K562 (cell line): ENCODE measurements around the gene PLCB4. TPM values are rescaled to one million over a fixed set of nuclear protein-coding genes. Genes with fewer than 3 reads are reported as not detected.

Experiments
- ATAC-seq: fragments of 200-7000 bp; cut with Tn5 transposase; 3 replicates; pipeline ENCODE4 v1.9.1; 2020; ENCODE audit warnings: moderate library complexity
- BruUV-seq: library from RNA; stranded (reverse); fragments of 400-500 nt; replicated peaks from 2 replicates; lab custom pipeline; 2021; lab: Mats Ljungman, UMichigan
- CTCF ChIA-PET: fragments of 300-600 bp; formaldehyde crosslinking; extraction: SDS; loops from one replicate; lab custom pipeline; 2021; ENCODE audit warnings: low intra/inter-chr PET ratio; lab: Yijun Ruan, JAX
- POLR2A ChIA-PET: fragments of 300-600, 350-650 bp; sonication (Branson Sonifier 250); formaldehyde crosslinking; extraction: SDS; loops from one replicate; lab custom pipeline; 2021; ENCODE audit warnings: antibody characterized with exemption, inconsistent platforms; lab: Yijun Ruan, JAX
- DNase-seq, 4 experiments: peaks; one replicate each; pipeline versions ENCODE4 v3.0.0 to v3.0.0-alpha.2; 2011 to 2018; ENCODE audit warnings: low spot score in 3 of 4, mixed read lengths in 3 of 4; ENCODE audit errors: extremely low read depth in 1 of 4
- FAIRE-seq: peaks from 2 replicates; lab custom pipeline; 2011; peaks lifted over from hg19 to GRCh38; lab: Jason Lieb, UNC
- H2AFZ ChIP-seq: 2 replicates; pipeline ENCODE4 v1.6.0; 2011; ENCODE audit warnings: low read depth, low read length, control low read depth, inconsistent platforms
- H3K27ac ChIP-seq: fragments of 200-600 bp; 3 replicates; pipeline ENCODE4 v1.8.0; 2011; ENCODE audit warnings: low read depth, mild to moderate bottlenecking, control low read depth, inconsistent platforms, low read length, moderate library complexity, mixed read lengths; ENCODE audit errors: extremely low read depth
- H3K27me3 ChIP-seq, 2 experiments: fragments of 300-600 bp in 1 of 2; 2 replicates in 1 of 2; 3 replicates in 1 of 2; pipeline versions ENCODE4 v1.6.0 to v1.8.0; 2011; ENCODE audit warnings: inconsistent platforms in 2 of 2, low read length in 2 of 2, mild to moderate bottlenecking in 1 of 2, mixed read lengths in 1 of 2, moderate library complexity in 1 of 2; ENCODE audit not compliant: control insufficient read depth in 2 of 2, insufficient read depth in 2 of 2
- H3K36me3 ChIP-seq: fragments of 300-600 bp; 3 replicates; pipeline ENCODE4 v1.8.0; 2011; ENCODE audit warnings: mild to moderate bottlenecking, low read length, inconsistent platforms; ENCODE audit not compliant: control insufficient read depth, insufficient read depth
- H3K4me1 ChIP-seq, 2 experiments: fragments of 200-600 bp in 1 of 2; replicated peaks in 1 of 2; 2 replicates in 1 of 2; 3 replicates in 1 of 2; pipeline versions ENCODE4 v1.5.1 to v1.8.0; 2011; ENCODE audit warnings: inconsistent platforms in 2 of 2, low read length in 2 of 2, mild to moderate bottlenecking in 1 of 2, mixed read lengths in 1 of 2, moderate library complexity in 1 of 2; ENCODE audit not compliant: control insufficient read depth in 2 of 2, insufficient read depth in 2 of 2
- H3K4me2 ChIP-seq: 2 replicates; pipeline ENCODE4 v1.6.1; 2011; ENCODE audit warnings: low read length, control low read depth, inconsistent platforms, mixed read lengths; ENCODE audit not compliant: insufficient read depth
- H3K4me3 ChIP-seq: fragments of 200-600 bp; sonication (generic), shearing (Covaris generic); 2 replicates; pipeline ENCODE4 v1.5.1; 2016; ENCODE audit warnings: control low read depth, inconsistent platforms
- H3K79me2 ChIP-seq: fragments of 200-600 bp; 3 replicates; pipeline ENCODE4 v1.8.0; 2011; ENCODE audit warnings: low read length, inconsistent platforms; ENCODE audit not compliant: control insufficient read depth, insufficient read depth
- H3K9ac ChIP-seq, 2 experiments: 2 replicates each; pipeline versions ENCODE4 v1.6.0 to v1.6.1; 2011; ENCODE audit warnings: low read depth in 2 of 2, low read length in 2 of 2, control low read depth in 1 of 2, inconsistent platforms in 1 of 2, mild to moderate bottlenecking in 1 of 2, mixed read lengths in 1 of 2; ENCODE audit not compliant: insufficient read depth in 1 of 2
- H3K9me1 ChIP-seq: one replicate; pipeline ENCODE4 v1.6.0; 2011; ENCODE audit warnings: inconsistent platforms, mild to moderate bottlenecking, low read length, moderate library complexity; ENCODE audit not compliant: control insufficient read depth, insufficient read depth
- H3K9me3 ChIP-seq: replicated peaks from 2 replicates; pipeline ENCODE4 v1.5.1; 2011; ENCODE audit warnings: low read depth, low read length, inconsistent platforms; ENCODE audit not compliant: control insufficient read depth, insufficient read depth
- H4K20me1 ChIP-seq: replicated peaks from 2 replicates; pipeline ENCODE4 v1.6.1; 2011; ENCODE audit warnings: low read length, inconsistent platforms, mixed read lengths; ENCODE audit not compliant: control insufficient read depth, insufficient read depth
- BCLAF1 ChIP-seq, 2 experiments: fragments of 450-650 bp in 1 of 2; IDR thresholded peaks; 2 replicates each; pipeline ENCODE4 v1.6.1; 2011 to 2017; ENCODE audit warnings: low read depth in 2 of 2, antibody characterized with exemption in 1 of 2, borderline replicate concordance in 1 of 2, low read length in 1 of 2, mild to moderate bottlenecking in 1 of 2, mixed read lengths in 1 of 2; ENCODE audit not compliant: control insufficient read depth in 1 of 2
- CTCFL ChIP-seq: IDR thresholded peaks from 2 replicates; pipeline ENCODE4 v1.6.1; 2011; ENCODE audit warnings: borderline replicate concordance, low read depth, mild to moderate bottlenecking, moderate library complexity, low read length; ENCODE audit not compliant: insufficient read depth, poor library complexity, severe bottlenecking
- SMAD2 ChIP-seq: fragments of 150-350 bp; IDR thresholded peaks from 2 replicates; pipeline ENCODE4 v1.6.1; 2014; ENCODE audit warnings: low read depth, mild to moderate bottlenecking, low read length
- SP2 ChIP-seq: IDR thresholded peaks from 2 replicates; pipeline ENCODE4 v1.6.1; 2011; ENCODE audit warnings: mild to moderate bottlenecking, low read depth, low read length, moderate library complexity; ENCODE audit not compliant: poor library complexity, severe bottlenecking; ENCODE audit errors: extremely low read depth
- VEZF1 ChIP-seq: fragments of 200-800 bp; sonication (Bioruptor generic); IDR thresholded peaks from 2 replicates; pipeline ENCODE4 v1.6.1; 2017; ENCODE audit warnings: missing genetic modification characterization, missing compliant biosample characterization
- ZBTB43 ChIP-seq: sonication (generic); formaldehyde crosslinking; IDR thresholded peaks from 2 replicates; pipeline ENCODE4 v1.8.0; 2023; ENCODE audit warnings: mild to moderate bottlenecking, missing genetic modification reagents
- WGBS: fragments of 100-300 bp; shearing (Covaris generic); methylation state at CpG from one replicate; pipeline ENCODE4 v1.1.6; 2016; ENCODE audit warnings: low coverage, mixed read lengths; ENCODE audit not compliant: insufficient coverage; ENCODE audit errors: missing lambda C conversion rate; 5-methylcytosine and 5-hydroxymethylcytosine counted together
- in situ Hi-C: fragments of 300-500 bp; cut with MboI; formaldehyde crosslinking; loops from 4 replicates; pipeline ENCODE4 v1.15.0; 2018; ENCODE audit warnings: inconsistent platforms, mixed read lengths
- intact Hi-C: fragments of 100-400 bp; cut with micrococcal nuclease; formaldehyde crosslinking; loops from 2 replicates; pipeline ENCODE4 v1.14.2; 2022
- polyA plus RNA-seq, 8 experiments: library from polyadenylated mRNA; depleted of rRNA in 4 of 8; stranded (reverse) in 5 of 8; unstranded in 3 of 8; fragments of >200 nt; fragmentation: Nextera tagmentation in 2 of 8; fragmentation: Illumina TruSeq in 1 of 8; extraction: Ambion mirVana in 2 of 8; extraction: Trizol in 1 of 8; gene quantifications; 2 replicates each; pipeline versions ENCODE4 v1.2.1 to v1.2.3, GENCODE V29; 2011 to 2014; ENCODE audit warnings: inconsistent platforms in 1 of 8, missing spikeins in 1 of 8
- total RNA-seq, 7 experiments: library from RNA; depleted of rRNA in 6 of 7; stranded (reverse); fragments of >200 nt in 6 of 7; fragmentation: Illumina TruSeq in 2 of 7; extraction: Trizol in 2 of 7; gene quantifications; 2 replicates each; pipeline versions ENCODE4 v1.2.1 to v1.2.3, GENCODE V29; 2011 to 2021; ENCODE audit warnings: low replicate concordance in 1 of 7

PLCB4 gene
- total and polyA plus RNA-seq, 9 of the 15 experiments (the other 6 are each of a cell fraction or from before 2014, with no cell fraction given): 0.20 to 2.9 (median 0.52) TPM

GRCh38 chr20:9398882-9399281 lies 330.0 kb downstream of the PLCB4 start:
- no peak overlapping the region for H3K4me3 ChIP-seq
- no peaks in the 10 kb centered on the region for H3K4me1 ChIP-seq
- no peak for TF ChIP-seq CTCFL
- H4K20me1 ChIP-seq: no peaks in the 10 kb centered on the region
- in situ Hi-C loops: no loop called here
- no peak overlapping the region for H2AFZ ChIP-seq
- intact Hi-C loops: no loop called here
- H3K9ac ChIP-seq: no peak overlapping the region
- H3K9me3 ChIP-seq: no peaks in the 10 kb centered on the region
- ChIA-PET CTCF (no interaction called here), POLR2A (no interaction called here)
- DNase-seq: no peak
- H3K9me1 ChIP-seq: no peaks in the 10 kb centered on the region
- no peak overlapping the region for H3K27ac ChIP-seq
- H3K36me3 ChIP-seq: no peaks in the 10 kb centered on the region
- WGBS: 2% methylated on average over 3 of the region's 4 CpGs
- no TSS peak for BruUV-seq
- no peak overlapping the region for H3K4me2 ChIP-seq
- no peaks in the 10 kb centered on the region for H3K27me3 ChIP-seq
- no peaks in the 10 kb centered on the region for H3K79me2 ChIP-seq
- no peak for FAIRE-seq
- ATAC-seq: no peak

GRCh38 chr20:9399322-9399721 lies 330.4 kb downstream of the PLCB4 start:
- in situ Hi-C loops: no loop called here
- CTCF ChIA-PET: no interaction called here
- TF ChIP-seq SP2 (no peak), ZBTB43 (CRISPR knock-in tag) (no peak), SMAD2 (no peak), BCLAF1 (IDR thresholded peaks at IDR 0.05; ENCODE audit: borderline replicate concordance in 1 of 2, control insufficient read depth in 1 of 2, low read depth in 2 of 2, low read length in 1 of 2) (no peak), VEZF1 (CRISPR knock-in tag) (no peak)

More at GRCh38 chr20:9399322-9399721, 330.4 kb downstream of the PLCB4 start:
- DNase-seq (no peak), ATAC-seq (no peak), FAIRE-seq (no peak)
- intact Hi-C loops: no loop called here
- no peaks in the 10 kb centered on the region for H3K4me1 ChIP-seq
- H3K36me3 ChIP-seq: no peaks in the 10 kb centered on the region
- H3K27me3 ChIP-seq: no peaks in the 10 kb centered on the region
- H4K20me1 ChIP-seq: no peaks in the 10 kb centered on the region
- WGBS: 0% methylated on average over 1 of the region's 1 CpG
- H3K27ac ChIP-seq: no peak overlapping the region
- no peak overlapping the region for H3K4me3 ChIP-seq
- no peaks in the 10 kb centered on the region for H3K79me2 ChIP-seq
- H3K9me1 ChIP-seq: no peaks in the 10 kb centered on the region
- no TSS peak for BruUV-seq
- no peaks in the 10 kb centered on the region for H3K9me3 ChIP-seq
- POLR2A ChIA-PET: no interaction called here
- no peak overlapping the region for H3K4me2 ChIP-seq
- no peak overlapping the region for H3K9ac ChIP-seq
- no peak overlapping the region for H2AFZ ChIP-seq
